ENCODE measurements around the gene MYOZ2. TPM values are rescaled to one million over a fixed set of nuclear protein-coding genes. Genes with fewer than 3 reads are reported as not detected.

MYOZ2 gene
- total and polyA plus RNA-seq, 2 donors from 2014 or later = 0.19 to 0.77 TPM

GRCh38 chr4:119205690-119206089 is 70.1 kb downstream of the MYOZ2 start:
- TF ChIP-seq CTCF (IDR thresholded peaks at IDR 0.05; ENCODE audit: borderline replicate concordance, extremely low read depth, insufficient read depth) = no peak
- Histone ChIP-seq H3K4me3 (ENCODE audit: low read length in 3 of 3) (no peak overlapping the region), H3K27me3 (ENCODE audit: control insufficient read depth, insufficient read depth, low read length) (no peaks in the 10 kb centered on the region), H3K9ac (ENCODE audit: low read length in 3 of 3) (no peak overlapping the region), H3K9me3 (ENCODE audit: control insufficient read depth in 2 of 3, insufficient read depth in 1 of 3, low read length in 3 of 3) (no peaks in the 10 kb centered on the region), H3K4me1 (ENCODE audit: control insufficient read depth in 2 of 3, insufficient read depth in 2 of 3, low read depth in 1 of 3, low read length in 3 of 3) (peaks cover 0 to 4% (median 0%) of the 10 kb centered on the region in 3 donors), H3K27ac (ENCODE audit: low read depth in 2 of 2, low read length in 2 of 2) (no peak overlapping the region), H3K36me3 (ENCODE audit: control insufficient read depth in 2 of 3, insufficient read depth in 3 of 3, low read length in 3 of 3) (no peaks in the 10 kb centered on the region)
- intact Hi-C loops (cut with DNase I) = no loop called here
- DNase-seq (no peak), FAIRE-seq (no peak)

- H3K27ac ChIP-seq (ENCODE audit: low read depth in 2 of 2, low read length in 2 of 2) = no peak overlapping the region
- intact Hi-C loops (cut with DNase I) = no loop called here
- H3K4me3 ChIP-seq (ENCODE audit: low read length in 3 of 3) = no peak overlapping the region
- no peak for DNase-seq
- no peaks in the 10 kb centered on the region for H3K9me3 ChIP-seq (ENCODE audit: control insufficient read depth in 2 of 3, insufficient read depth in 1 of 3, low read length in 3 of 3)
- no peaks in the 10 kb centered on the region for H3K36me3 ChIP-seq (ENCODE audit: control insufficient read depth in 2 of 3, insufficient read depth in 3 of 3, low read length in 3 of 3)
- no peaks in the 10 kb centered on the region for H3K27me3 ChIP-seq (ENCODE audit: control insufficient read depth, insufficient read depth, low read length)
- TF ChIP-seq CTCF (IDR thresholded peaks at IDR 0.05; ENCODE audit: borderline replicate concordance, extremely low read depth, insufficient read depth) = no peak
- peaks cover 0 to 4% (median 0%) of the 10 kb centered on the region in 3 donors for H3K4me1 ChIP-seq (ENCODE audit: control insufficient read depth in 2 of 3, insufficient read depth in 2 of 3, low read depth in 1 of 3, low read length in 3 of 3)
- H3K9ac ChIP-seq (ENCODE audit: low read length in 3 of 3) = no peak overlapping the region
- FAIRE-seq = no peak
Measured at GRCh38 chr4:119206178-119206577, 70.5 kb downstream of the MYOZ2 start.

GRCh38 chr4:119207051-119207450 is 71.4 kb downstream of the MYOZ2 start:
- intact Hi-C loops (cut with DNase I) = no loop called here

More at GRCh38 chr4:119207051-119207450, 71.4 kb downstream of the MYOZ2 start:
- Histone ChIP-seq H3K9me3 (ENCODE audit: control insufficient read depth in 2 of 3, insufficient read depth in 1 of 3, low read length in 3 of 3) (no peaks in the 10 kb centered on the region), H3K9ac (ENCODE audit: low read length in 3 of 3) (no peak overlapping the region), H3K36me3 (ENCODE audit: control insufficient read depth in 2 of 3, insufficient read depth in 3 of 3, low read length in 3 of 3) (no peaks in the 10 kb centered on the region), H3K27ac (ENCODE audit: low read depth in 2 of 2, low read length in 2 of 2) (no peak overlapping the region), H3K4me3 (ENCODE audit: low read length in 3 of 3) (no peak overlapping the region), H3K27me3 (ENCODE audit: control insufficient read depth, insufficient read depth, low read length) (no peaks in the 10 kb centered on the region), H3K4me1 (ENCODE audit: control insufficient read depth in 2 of 3, insufficient read depth in 2 of 3, low read depth in 1 of 3, low read length in 3 of 3) (peaks cover 0 to 4% (median 0%) of the 10 kb centered on the region in 3 donors)
- FAIRE-seq (no peak), DNase-seq (no peak)
- no peak for TF ChIP-seq CTCF (IDR thresholded peaks at IDR 0.05; ENCODE audit: borderline replicate concordance, extremely low read depth, insufficient read depth)
